AG10803 (cell line): Measurements from ENCODE around the gene LRRIQ4.

Source experiments
- DNase-seq: peaks from one replicate; pipeline ENCODE4 v3.0.0; 2010; ENCODE audit warnings: low read depth
- H3K4me3 ChIP-seq: 2 replicates; pipeline ENCODE4 v1.5.1; 2011; ENCODE audit warnings: mild to moderate bottlenecking, low read length, control low read depth
- TF ChIP-seq, protein P1 (sequence below): conservative IDR thresholded peaks from 2 replicates; pipeline ENCODE4 v1.5.1; 2011; ENCODE audit warnings: mild to moderate bottlenecking, low read length, control low read depth, inconsistent platforms

LRRIQ4 gene

DNA sequence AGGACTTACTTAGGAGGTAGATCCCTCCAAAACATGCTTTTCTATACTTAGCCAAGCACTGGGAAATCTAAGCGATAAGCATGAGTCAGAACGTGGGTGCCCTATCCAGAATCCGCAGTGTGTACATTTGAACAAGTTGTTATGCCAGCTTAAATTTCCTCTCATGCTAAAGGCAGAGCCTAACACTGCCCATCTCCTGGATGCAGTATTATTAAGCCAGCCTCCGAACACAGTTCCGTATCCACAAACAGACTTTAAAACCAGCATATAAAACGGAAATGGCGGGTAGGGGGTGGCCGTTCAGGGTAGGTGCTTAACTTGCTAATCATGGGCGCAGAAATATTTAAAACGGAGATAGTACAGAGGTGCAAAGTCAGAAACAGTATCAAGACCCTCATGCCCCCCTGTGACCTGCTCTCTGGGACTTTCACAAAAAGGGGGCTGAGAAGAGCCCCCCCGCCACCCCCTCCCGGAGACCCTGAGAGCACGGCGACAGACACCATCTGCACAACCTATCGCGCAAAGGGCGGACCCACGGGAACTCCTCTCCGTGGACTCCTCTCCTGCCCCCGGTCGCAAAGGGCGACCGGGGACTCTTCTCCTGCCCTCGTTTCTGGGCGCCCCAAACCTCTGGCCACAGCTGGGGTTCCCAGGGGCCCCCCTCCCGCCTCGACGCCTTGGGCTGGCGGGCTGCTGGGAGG, 889 bp upstream of the LRRIQ4 start:
- TF ChIP-seq, protein P1, sequence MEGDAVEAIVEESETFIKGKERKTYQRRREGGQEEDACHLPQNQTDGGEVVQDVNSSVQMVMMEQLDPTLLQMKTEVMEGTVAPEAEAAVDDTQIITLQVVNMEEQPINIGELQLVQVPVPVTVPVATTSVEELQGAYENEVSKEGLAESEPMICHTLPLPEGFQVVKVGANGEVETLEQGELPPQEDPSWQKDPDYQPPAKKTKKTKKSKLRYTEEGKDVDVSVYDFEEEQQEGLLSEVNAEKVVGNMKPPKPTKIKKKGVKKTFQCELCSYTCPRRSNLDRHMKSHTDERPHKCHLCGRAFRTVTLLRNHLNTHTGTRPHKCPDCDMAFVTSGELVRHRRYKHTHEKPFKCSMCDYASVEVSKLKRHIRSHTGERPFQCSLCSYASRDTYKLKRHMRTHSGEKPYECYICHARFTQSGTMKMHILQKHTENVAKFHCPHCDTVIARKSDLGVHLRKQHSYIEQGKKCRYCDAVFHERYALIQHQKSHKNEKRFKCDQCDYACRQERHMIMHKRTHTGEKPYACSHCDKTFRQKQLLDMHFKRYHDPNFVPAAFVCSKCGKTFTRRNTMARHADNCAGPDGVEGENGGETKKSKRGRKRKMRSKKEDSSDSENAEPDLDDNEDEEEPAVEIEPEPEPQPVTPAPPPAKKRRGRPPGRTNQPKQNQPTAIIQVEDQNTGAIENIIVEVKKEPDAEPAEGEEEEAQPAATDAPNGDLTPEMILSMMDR = no peak
- DNase-seq = peak; percentile 42
- peak overlapping the region; percentile 64 for H3K4me3 ChIP-seq

DNA sequence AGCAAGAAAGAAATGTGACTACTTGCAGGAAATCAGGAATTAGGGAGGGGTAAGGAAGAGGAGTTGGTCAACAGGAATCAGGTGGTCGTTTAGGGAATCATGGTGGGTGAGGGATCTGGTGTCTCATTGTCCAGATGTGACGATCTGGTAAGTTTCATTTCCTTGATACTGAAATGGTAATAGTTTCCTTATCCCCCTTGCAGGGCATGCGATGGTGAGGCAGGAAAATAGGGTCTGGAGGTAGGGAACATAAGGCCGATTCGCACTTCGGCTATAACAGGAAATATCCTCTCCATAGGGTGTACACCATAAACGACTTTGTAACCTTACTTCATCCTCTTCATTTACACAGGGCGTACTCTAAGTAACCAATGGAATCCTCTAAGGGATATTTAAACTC, 608 bp downstream of the LRRIQ4 start:
- TF ChIP-seq, protein P1 = no peak
- no peak for DNase-seq
- peak overlapping the region; percentile 64 for H3K4me3 ChIP-seq

DNA sequence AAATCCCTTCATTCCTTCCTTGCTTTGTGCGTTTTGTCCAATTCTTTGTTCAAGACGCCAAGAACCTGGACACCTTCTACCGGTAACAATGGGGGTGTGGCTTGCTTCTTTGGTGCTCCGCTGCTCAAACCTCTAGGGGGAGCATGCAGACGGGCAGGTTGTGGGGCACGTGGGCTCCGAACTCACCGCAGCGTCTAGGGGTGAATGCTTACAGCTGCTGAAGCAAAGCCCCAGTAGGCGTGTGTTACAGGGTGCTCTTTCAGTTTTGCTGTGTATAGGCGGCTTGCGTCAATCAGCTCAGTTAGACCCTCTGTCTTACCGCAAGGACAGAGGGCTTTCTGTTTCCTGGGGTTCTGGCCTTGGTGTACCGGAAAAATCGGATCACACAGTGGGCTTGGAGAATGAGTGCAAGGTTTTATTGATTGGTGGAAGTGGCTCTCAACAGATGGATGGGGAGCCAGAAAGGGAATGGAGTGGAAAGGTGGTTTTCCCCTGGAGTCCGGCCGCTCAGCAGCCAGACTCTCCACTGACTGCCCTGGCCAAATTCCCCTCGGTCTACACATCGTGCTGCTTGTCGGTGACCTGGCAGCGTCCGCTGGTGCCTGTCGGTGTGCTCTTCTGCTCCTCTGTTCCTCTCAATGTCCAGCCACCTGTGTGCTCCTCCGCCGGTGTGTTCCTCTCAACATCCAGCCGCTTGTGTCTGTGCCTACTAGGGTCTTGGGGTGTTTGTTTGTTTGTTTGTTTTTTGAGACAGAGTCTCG, 1.3 kb downstream of the LRRIQ4 start:
- H3K4me3 ChIP-seq = peak overlapping the region; percentile 64
- TF ChIP-seq, protein P1 = peak; percentile 39
- no peak for DNase-seq

DNA sequence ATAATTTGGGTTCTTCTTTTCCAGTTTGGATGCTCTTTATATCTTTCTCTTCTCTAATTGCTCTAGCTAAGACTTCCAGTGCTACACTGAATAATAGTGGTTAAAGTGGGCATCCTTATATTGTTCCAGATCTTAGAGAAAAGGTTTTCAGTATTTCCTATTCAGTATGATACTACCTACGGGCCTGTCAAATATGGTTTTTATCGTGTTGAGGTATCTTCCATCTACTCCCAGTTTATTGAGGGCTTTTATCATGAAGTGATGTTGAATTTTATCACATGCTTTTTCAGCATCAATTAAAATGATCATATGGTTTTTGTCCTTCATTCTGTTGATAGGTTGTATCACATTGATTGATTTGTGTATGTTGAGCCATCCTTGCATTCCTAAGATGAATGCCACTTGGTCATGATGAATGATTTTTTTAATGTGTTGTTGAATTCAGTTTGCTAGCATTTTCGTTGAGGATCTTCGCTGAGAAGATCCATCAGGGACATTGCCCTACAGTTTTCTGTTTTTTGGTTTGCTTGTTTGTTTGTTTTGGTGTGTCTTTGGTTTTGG, 3.0 kb downstream of the LRRIQ4 start:
- DNase-seq = no peak
- TF ChIP-seq, protein P1 = no peak
- H3K4me3 ChIP-seq = no peak overlapping the region

DNA sequence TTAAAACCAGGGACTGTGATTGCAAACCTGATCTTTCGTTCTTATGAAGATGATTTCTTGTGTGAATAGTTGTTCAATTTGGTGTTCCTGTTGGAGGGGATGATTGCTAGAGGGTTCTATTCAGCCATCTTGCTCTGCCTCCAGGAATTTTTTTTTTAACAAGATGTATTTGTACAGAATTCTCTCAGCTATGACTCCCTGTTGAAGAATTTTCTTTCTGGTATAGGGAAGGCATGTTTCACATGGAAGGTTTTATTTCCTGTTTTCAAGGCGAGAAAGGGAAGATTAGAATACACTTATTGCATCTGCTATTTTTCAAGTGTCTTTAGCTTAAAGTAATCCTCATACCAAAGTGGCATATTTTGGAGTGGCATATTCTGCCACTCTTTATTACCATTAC, 5.6 kb downstream of the LRRIQ4 start:
- peak; percentile 45 for DNase-seq
- H3K4me3 ChIP-seq = no peak overlapping the region
- TF ChIP-seq, protein P1 = no peak

DNA sequence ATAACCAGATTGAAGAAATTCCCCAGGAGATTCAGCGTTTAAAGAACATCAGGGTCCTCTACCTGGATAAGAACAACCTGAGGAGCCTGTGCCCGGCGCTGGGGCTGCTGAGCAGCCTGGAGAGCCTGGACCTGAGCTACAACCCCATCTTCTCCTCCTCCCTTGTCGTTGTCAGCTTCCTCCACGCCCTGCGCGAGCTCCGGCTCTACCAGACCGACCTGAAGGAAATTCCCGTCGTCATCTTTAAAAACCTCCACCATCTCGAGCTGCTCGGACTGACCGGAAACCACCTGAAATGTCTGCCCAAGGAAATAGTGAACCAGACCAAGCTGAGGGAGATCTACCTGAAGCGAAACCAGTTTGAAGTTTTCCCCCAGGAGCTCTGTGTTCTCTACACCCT, 9.4 kb downstream of the LRRIQ4 start:
- no peak for DNase-seq
- no peak overlapping the region for H3K4me3 ChIP-seq
- TF ChIP-seq, protein P1 = no peak

DNA sequence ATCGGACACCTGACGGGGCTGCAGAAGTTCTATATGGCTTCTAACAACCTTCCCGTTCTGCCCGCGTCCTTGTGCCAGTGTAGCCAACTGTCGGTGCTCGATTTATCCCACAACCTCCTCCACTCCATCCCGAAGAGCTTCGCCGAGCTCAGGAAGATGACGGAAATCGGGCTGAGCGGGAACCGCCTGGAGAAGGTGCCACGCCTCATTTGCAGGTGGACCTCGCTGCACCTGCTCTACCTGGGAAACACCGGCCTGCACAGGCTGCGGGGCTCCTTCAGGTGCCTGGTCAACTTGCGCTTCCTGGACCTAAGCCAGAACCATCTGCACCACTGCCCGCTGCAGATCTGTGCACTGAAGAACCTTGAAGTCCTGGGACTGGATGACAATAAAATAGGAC, 9.9 kb downstream of the LRRIQ4 start:
- TF ChIP-seq, protein P1 = no peak
- DNase-seq = no peak

More for the DNA sequence above, 9.9 kb downstream of the LRRIQ4 start:
- no peak overlapping the region for H3K4me3 ChIP-seq
